ENCODE measurements around the gene AUTS2.

Gene AUTS2

GRCh38 chr7:70448312-70448906 is 850.1 kb downstream of the AUTS2 start:
- TF ChIP-seq, protein P1, sequence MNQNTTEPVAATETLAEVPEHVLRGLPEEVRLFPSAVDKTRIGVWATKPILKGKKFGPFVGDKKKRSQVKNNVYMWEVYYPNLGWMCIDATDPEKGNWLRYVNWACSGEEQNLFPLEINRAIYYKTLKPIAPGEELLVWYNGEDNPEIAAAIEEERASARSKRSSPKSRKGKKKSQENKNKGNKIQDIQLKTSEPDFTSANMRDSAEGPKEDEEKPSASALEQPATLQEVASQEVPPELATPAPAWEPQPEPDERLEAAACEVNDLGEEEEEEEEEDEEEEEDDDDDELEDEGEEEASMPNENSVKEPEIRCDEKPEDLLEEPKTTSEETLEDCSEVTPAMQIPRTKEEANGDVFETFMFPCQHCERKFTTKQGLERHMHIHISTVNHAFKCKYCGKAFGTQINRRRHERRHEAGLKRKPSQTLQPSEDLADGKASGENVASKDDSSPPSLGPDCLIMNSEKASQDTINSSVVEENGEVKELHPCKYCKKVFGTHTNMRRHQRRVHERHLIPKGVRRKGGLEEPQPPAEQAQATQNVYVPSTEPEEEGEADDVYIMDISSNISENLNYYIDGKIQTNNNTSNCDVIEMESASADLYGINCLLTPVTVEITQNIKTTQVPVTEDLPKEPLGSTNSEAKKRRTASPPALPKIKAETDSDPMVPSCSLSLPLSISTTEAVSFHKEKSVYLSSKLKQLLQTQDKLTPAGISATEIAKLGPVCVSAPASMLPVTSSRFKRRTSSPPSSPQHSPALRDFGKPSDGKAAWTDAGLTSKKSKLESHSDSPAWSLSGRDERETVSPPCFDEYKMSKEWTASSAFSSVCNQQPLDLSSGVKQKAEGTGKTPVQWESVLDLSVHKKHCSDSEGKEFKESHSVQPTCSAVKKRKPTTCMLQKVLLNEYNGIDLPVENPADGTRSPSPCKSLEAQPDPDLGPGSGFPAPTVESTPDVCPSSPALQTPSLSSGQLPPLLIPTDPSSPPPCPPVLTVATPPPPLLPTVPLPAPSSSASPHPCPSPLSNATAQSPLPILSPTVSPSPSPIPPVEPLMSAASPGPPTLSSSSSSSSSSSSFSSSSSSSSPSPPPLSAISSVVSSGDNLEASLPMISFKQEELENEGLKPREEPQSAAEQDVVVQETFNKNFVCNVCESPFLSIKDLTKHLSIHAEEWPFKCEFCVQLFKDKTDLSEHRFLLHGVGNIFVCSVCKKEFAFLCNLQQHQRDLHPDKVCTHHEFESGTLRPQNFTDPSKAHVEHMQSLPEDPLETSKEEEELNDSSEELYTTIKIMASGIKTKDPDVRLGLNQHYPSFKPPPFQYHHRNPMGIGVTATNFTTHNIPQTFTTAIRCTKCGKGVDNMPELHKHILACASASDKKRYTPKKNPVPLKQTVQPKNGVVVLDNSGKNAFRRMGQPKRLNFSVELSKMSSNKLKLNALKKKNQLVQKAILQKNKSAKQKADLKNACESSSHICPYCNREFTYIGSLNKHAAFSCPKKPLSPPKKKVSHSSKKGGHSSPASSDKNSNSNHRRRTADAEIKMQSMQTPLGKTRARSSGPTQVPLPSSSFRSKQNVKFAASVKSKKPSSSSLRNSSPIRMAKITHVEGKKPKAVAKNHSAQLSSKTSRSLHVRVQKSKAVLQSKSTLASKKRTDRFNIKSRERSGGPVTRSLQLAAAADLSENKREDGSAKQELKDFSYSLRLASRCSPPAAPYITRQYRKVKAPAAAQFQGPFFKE (tag by site-specific recombination; IDR thresholded peaks at IDR 0.05; ENCODE audit: borderline replicate concordance), result no peak
- no peak for TF ChIP-seq ZNF660 (tag by site-specific recombination; IDR thresholded peaks at IDR 0.05)
- no peak for TF ChIP-seq ZNF248 (tag by site-specific recombination; IDR thresholded peaks at IDR 0.05)
- no peak for TF ChIP-seq ZBTB7A (tag by site-specific recombination; IDR thresholded peaks at IDR 0.05; ENCODE audit: low read depth)
- no peak for TF ChIP-seq ZNF24 (tag by site-specific recombination; IDR thresholded peaks at IDR 0.05)
- TF ChIP-seq, protein P2, sequence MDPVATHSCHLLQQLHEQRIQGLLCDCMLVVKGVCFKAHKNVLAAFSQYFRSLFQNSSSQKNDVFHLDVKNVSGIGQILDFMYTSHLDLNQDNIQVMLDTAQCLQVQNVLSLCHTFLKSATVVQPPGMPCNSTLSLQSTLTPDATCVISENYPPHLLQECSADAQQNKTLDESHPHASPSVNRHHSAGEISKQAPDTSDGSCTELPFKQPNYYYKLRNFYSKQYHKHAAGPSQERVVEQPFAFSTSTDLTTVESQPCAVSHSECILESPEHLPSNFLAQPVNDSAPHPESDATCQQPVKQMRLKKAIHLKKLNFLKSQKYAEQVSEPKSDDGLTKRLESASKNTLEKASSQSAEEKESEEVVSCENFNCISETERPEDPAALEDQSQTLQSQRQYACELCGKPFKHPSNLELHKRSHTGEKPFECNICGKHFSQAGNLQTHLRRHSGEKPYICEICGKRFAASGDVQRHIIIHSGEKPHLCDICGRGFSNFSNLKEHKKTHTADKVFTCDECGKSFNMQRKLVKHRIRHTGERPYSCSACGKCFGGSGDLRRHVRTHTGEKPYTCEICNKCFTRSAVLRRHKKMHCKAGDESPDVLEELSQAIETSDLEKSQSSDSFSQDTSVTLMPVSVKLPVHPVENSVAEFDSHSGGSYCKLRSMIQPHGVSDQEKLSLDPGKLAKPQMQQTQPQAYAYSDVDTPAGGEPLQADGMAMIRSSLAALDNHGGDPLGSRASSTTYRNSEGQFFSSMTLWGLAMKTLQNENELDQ (tag by site-specific recombination; IDR thresholded peaks at IDR 0.05; ENCODE audit: low read depth), result no peak
- TF ChIP-seq SP3 (tag by site-specific recombination; IDR thresholded peaks at IDR 0.05), result no peak
- TF ChIP-seq ZNF366 (tag by site-specific recombination; conservative IDR thresholded peaks at IDR 0.05), result no peak
- TF ChIP-seq TSHZ1 (tag by site-specific recombination; IDR thresholded peaks at IDR 0.05; ENCODE audit: borderline replicate concordance), result no peak
- TF ChIP-seq ZFP69B (tag by site-specific recombination; IDR thresholded peaks at IDR 0.05), result no peak
- TF ChIP-seq KLF16 (tag by site-specific recombination; IDR thresholded peaks at IDR 0.05), result no peak
- TF ChIP-seq ZNF350 (tag by site-specific recombination; IDR thresholded peaks at IDR 0.05), result no peak
- no peak for TF ChIP-seq ZNF555 (tag by site-specific recombination; conservative IDR thresholded peaks at IDR 0.05)
- ChIA-PET CTCF (no interaction called here), POLR2A (no interaction called here)
- H3K4me1 ChIP-seq (ENCODE audit: control insufficient read depth, insufficient read depth, low read length), result no peaks in the 10 kb centered on the region
- no peaks in the 10 kb centered on the region for H3K9me3 ChIP-seq (ENCODE audit: control insufficient read depth, insufficient read depth, low read depth, low read length)
- H3K27ac ChIP-seq (ENCODE audit: extremely low read depth, low read depth, low read length), result no peak overlapping the region
- no peaks in the 10 kb centered on the region for H3K36me3 ChIP-seq (ENCODE audit: control insufficient read depth in 2 of 2, insufficient read depth in 1 of 2, low read length in 2 of 2)
- no peak overlapping the region for H3K4me3 ChIP-seq (ENCODE audit: low read depth, low read length)

DNA sequence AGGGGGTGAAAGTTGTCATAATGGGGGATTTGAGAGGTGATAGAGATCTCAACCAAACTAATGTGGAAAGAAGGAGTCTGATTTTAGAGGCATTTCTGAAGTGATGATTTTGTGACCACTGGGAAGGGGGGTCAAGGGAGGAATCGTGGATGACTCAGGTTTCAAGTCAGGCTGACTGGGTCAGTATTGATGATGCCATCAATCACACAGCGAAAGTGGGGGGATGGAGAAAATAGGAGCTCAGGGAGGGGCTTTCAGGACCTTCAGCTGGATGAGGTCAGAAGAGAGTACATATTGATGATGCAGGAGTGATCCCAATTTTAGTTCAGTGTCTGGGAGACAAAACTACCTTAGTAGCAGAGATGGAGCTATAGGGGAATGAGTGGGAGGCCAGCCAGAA is 852.5 kb downstream of the AUTS2 start:
- H3K9me3 ChIP-seq (ENCODE audit: control insufficient read depth, insufficient read depth, low read depth, low read length), result no peaks in the 10 kb centered on the region
- no peaks in the 10 kb centered on the region for H3K36me3 ChIP-seq (ENCODE audit: control insufficient read depth in 2 of 2, insufficient read depth in 1 of 2, low read length in 2 of 2)
- CTCF ChIA-PET, result no interaction called here
- POLR2A ChIA-PET, result no interaction called here
- no peak overlapping the region for H3K4me3 ChIP-seq (ENCODE audit: low read depth, low read length)
- H3K4me1 ChIP-seq (ENCODE audit: control insufficient read depth, insufficient read depth, low read length), result no peaks in the 10 kb centered on the region
- H3K27ac ChIP-seq (ENCODE audit: extremely low read depth, low read depth, low read length), result no peak overlapping the region
- no peak for TF ChIP-seq ZNF549 (tag by site-specific recombination; IDR thresholded peaks at IDR 0.05)
- no peak for TF ChIP-seq ZNF692 (tag by site-specific recombination; IDR thresholded peaks at IDR 0.05)
- TF ChIP-seq FEZF1 (tag by site-specific recombination; IDR thresholded peaks at IDR 0.05), result no peak
- no peak for TF ChIP-seq ZNF555 (tag by site-specific recombination; conservative IDR thresholded peaks at IDR 0.05)
- TF ChIP-seq KLF8 (tag by site-specific recombination; IDR thresholded peaks at IDR 0.05), result no peak
- TF ChIP-seq ZNF529 (tag by site-specific recombination; IDR thresholded peaks at IDR 0.05; ENCODE audit: insufficient replicate concordance), result no peak
- no peak for TF ChIP-seq OSR2 (tag by site-specific recombination; IDR thresholded peaks at IDR 0.05)
- TF ChIP-seq, protein P3, sequence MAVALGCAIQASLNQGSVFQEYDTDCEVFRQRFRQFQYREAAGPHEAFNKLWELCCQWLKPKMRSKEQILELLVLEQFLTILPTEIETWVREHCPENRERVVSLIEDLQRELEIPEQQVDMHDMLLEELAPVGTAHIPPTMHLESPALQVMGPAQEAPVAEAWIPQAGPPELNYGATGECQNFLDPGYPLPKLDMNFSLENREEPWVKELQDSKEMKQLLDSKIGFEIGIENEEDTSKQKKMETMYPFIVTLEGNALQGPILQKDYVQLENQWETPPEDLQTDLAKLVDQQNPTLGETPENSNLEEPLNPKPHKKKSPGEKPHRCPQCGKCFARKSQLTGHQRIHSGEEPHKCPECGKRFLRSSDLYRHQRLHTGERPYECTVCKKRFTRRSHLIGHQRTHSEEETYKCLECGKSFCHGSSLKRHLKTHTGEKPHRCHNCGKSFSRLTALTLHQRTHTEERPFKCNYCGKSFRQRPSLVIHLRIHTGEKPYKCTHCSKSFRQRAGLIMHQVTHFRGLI (tag by site-specific recombination; IDR thresholded peaks at IDR 0.05), result no peak
